Smooth muscle cell (in vitro differentiated cells): ENCODE results near the gene UNC93A. TPM values are rescaled to one million over a fixed set of nuclear protein-coding genes. Genes with fewer than 3 reads are reported as not detected.

Experiments used
- polyA plus RNA-seq: library from polyadenylated mRNA; unstranded; fragments of >200 nt; fragmentation: Nextera tagmentation; extraction: Ambion mirVana; gene quantifications from 2 replicates; pipeline ENCODE4 v1.2.1, GENCODE V29; 2016
- total RNA-seq: library from RNA; depleted of rRNA; stranded (reverse); fragments of >200 nt; gene quantifications from 2 replicates; pipeline ENCODE4 v1.2.3, GENCODE V29; 2014

The UNC93A gene
- total and polyA plus RNA-seq, 2 experiments from 2014 or later = not detected

Other genes with a start within 250 kb of the UNC93A start
- not detected in 2 replicates for gene CCR6, start 168.2 kb upstream of the UNC93A start, total RNA-seq
- gene CCR6, start 168.2 kb upstream of the UNC93A start, polyA plus RNA-seq = 0.41 TPM in 1 of 2 replicates, not detected in the other
- gene GPR31, start 133.3 kb upstream of the UNC93A start, total RNA-seq = not detected in 2 replicates
- not detected in 2 replicates for gene GPR31, start 133.3 kb upstream of the UNC93A start, polyA plus RNA-seq
- not detected in 2 replicates for gene TTLL2, start 33.8 kb downstream of the UNC93A start, total RNA-seq
- gene TTLL2, start 33.8 kb downstream of the UNC93A start, polyA plus RNA-seq = not detected in 2 replicates